ENCODE results near the gene KIRREL3. TPM values are rescaled to one million over a fixed set of nuclear protein-coding genes. Genes with fewer than 3 reads are reported as not detected.

KIRREL3 gene
- total and polyA plus RNA-seq, 5 donors = 0.74 to 1.2 (median 1.0) TPM

DNA sequence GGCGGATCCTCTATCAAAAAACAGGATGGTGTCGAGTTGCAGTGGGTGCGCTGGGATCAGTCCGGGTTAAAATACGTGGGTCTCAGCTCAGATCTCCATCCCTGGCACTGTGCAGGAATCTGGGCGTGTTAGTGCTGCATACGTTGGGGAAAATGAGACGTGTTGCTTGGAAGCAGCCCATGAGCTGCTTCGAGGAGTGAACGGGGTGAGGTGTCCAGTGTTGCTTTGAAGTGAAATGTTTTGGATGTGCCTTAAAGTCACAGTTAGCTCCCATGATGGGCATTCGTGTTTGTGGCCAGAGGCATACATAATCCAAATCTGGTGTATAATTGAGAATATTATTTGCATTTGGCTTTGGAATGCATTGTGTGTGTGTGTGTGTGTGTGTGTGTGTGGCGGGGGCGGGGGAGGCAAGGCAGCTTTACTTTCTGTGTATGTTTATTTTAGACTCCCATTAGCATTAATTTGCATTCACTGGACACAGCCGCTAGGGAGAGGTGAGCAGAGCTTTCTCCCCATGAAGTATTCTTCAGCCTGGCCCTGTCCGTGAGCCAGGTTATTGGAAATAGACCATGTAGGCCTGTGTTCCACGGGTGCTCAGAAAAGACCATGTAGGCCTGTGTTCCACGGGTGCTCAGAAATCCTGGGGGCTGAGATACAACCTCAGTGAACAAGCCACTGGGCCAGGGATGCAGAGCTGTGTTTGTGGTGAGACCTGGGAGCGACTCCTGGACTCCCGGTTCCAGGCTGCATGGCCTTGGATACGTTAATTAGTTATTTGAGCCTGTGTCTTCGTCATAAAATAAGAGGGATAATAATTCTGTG, 510.5 kb downstream of the KIRREL3 start:
- Histone ChIP-seq H3K27ac (ENCODE audit: low read length) (no peak overlapping the region), H3K27me3 (ENCODE audit: control insufficient read depth, insufficient read depth) (no peaks in the 10 kb centered on the region), H3K4me3 (ENCODE audit: low read length) (no peak overlapping the region), H3K4me1 (ENCODE audit: control insufficient read depth, insufficient read depth, low read length) (no peaks in the 10 kb centered on the region), H3K9me3 (ENCODE audit: control insufficient read depth, low read length) (no peaks in the 10 kb centered on the region)
- no peak for DNase-seq
- ATAC-seq = no peak
- intact Hi-C loops (cut with DNase I) = no loop called here
- WGBS = 77% methylated on average over 21 of the region's 21 CpGs

DNA sequence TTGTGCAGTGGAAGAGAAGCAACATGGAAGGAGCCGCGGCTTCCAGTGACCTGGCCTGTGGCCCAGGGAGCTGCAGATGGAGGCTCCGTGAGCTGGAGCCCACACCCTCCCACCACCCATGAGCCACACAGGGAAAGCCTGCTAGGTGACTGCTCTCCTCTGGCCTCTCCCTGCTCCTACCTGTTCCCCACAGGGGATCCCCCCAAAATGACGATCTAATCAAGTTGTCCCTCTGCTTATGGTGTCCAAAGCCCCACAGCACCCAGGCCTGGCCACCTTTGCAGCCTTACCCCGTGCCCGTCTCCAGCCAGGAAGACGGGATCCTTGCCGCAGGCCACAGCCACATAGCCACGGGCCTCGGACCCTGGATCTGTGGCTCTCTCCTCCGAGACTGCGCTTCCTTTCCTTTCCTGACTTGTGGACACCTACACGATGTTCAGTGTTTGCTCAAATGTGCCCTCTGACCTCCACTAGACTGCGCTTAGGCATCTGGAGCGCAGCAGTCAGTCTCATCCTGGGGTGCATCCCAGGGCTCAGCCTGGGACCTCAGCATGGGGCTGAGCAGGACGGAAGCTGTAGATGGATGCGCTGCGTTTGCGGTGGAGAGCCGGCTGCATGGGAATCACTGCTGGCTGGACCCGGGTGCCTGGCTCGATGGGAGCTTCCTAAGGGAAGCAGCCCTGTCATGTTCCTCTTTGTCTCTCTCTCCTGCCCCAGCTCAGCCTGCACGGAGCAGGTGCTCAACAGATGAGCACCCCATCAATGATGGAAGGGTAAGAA, 511.8 kb downstream of the KIRREL3 start:
- no peaks in the 10 kb centered on the region for H3K27me3 ChIP-seq (ENCODE audit: control insufficient read depth, insufficient read depth)
- ATAC-seq (no peak), DNase-seq (no peak)
- H3K4me3 ChIP-seq (ENCODE audit: low read length) = no peak overlapping the region
- 89% methylated on average over 23 of the region's 23 CpGs for WGBS
- no peak overlapping the region for H3K27ac ChIP-seq (ENCODE audit: low read length)
- no peaks in the 10 kb centered on the region for H3K4me1 ChIP-seq (ENCODE audit: control insufficient read depth, insufficient read depth, low read length)
- H3K9me3 ChIP-seq (ENCODE audit: control insufficient read depth, low read length) = no peaks in the 10 kb centered on the region
- intact Hi-C loops (cut with DNase I) = no loop called here

DNA sequence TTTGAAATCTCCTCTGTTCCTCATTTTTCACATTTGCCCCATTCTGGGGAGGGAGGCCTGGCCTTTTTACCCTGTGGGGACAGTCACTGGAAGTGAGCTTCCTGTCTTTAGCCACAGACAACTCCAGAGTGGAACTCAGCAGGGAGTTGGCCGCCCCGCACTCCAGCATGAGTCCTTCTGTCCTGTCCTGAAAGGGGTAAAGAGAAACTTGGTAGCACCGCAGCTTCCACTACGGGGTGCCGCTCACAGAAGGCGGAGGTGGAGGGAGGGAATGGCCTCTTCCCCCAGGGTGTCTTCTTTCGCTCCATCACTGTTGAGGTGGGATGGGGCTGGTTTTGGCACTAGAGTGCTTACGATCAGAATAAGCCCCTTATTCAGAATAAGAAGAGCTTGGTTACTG, 512.9 kb downstream of the KIRREL3 start:
- no peak overlapping the region for H3K27ac ChIP-seq (ENCODE audit: low read length)
- DNase-seq = no peak
- 80% methylated on average over 8 of the region's 8 CpGs for WGBS
- no peaks in the 10 kb centered on the region for H3K4me1 ChIP-seq (ENCODE audit: control insufficient read depth, insufficient read depth, low read length)
- no peaks in the 10 kb centered on the region for H3K9me3 ChIP-seq (ENCODE audit: control insufficient read depth, low read length)
- intact Hi-C loops (cut with DNase I) = no loop called here
- no peaks in the 10 kb centered on the region for H3K27me3 ChIP-seq (ENCODE audit: control insufficient read depth, insufficient read depth)
- no peak for ATAC-seq
- H3K4me3 ChIP-seq (ENCODE audit: low read length) = no peak overlapping the region

DNA sequence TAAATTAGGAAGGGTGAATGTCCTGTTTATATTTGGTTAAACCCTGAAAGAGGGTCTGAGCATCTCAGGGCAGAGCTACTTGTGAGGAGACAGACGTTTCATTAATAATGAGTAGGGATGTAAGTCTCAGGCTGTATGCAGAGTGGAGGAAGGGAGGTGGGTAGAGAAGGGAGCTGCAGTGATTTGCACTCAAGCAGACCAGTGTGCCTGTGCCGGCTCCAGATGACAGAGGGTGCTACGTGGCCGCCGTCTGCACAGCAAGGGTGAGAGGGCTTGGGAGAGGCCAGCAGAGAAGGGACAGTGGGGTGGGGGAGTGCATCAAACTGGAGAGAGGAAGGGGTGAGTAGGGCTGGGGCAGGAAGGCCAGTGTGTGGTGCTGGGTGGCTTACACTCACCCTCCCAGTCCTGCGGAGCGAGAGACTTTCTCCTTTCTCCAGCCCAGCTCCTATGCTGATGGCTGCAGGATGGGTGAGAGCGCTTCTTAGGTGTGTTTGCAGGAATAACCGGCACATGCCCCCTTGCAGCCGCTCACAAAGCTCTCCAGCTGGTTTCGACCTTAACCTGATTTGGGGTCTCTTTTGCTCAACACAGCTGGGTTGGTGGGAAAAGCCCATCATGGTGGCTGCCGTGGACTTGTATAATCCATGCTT, 514.5 kb downstream of the KIRREL3 start:
- DNase-seq (peak in 1 of 3 donors; percentile 5), ATAC-seq (no peak)
- WGBS = 78% methylated on average over 12 of the region's 12 CpGs
- no peaks in the 10 kb centered on the region for H3K9me3 ChIP-seq (ENCODE audit: control insufficient read depth, low read length)
- H3K4me3 ChIP-seq (ENCODE audit: low read length) = no peak overlapping the region
- no peaks in the 10 kb centered on the region for H3K4me1 ChIP-seq (ENCODE audit: control insufficient read depth, insufficient read depth, low read length)
- H3K27me3 ChIP-seq (ENCODE audit: control insufficient read depth, insufficient read depth) = no peaks in the 10 kb centered on the region
- intact Hi-C loops (cut with DNase I) = no loop called here
- H3K27ac ChIP-seq (ENCODE audit: low read length) = no peak overlapping the region

DNA sequence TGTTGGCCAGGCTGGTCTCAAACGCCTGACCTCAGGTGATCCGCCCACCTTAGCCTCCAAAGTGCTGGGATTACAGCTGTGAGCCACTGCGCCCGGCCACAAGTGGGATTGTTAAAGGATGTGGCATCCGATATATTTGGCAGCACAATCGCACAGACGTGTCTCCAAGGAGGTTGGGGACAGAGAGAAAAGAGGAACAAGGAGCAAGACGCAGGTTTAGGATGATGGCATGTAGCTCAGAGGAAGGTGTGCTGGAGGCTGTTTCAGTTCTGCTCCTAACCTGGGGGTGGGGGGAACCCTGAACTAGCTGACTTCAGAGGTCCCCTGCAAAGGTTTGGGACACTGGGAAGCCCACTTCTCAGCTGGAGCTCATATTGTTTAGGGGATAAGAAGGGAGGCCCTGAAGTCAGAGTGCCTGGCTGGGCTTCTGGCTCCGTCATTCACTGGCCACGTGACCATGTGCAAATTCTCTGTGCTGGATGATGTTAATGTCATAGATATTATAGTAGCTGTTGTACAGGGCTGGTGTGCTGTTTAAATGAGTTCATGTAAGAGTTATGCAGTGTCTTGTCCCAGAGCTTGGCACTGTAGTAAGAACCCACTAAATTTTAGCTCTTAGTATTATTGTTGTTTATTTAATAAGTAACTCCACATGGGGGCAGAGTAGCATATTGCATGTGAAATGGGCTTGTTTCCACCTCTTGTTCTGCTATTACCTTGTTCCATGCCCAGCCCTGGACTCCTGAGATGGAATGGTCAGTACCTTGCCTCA, 515.4 kb downstream of the KIRREL3 start:
- Histone ChIP-seq H3K27ac (ENCODE audit: low read length) (no peak overlapping the region), H3K9me3 (ENCODE audit: control insufficient read depth, low read length) (no peaks in the 10 kb centered on the region), H3K4me3 (ENCODE audit: low read length) (no peak overlapping the region), H3K27me3 (ENCODE audit: control insufficient read depth, insufficient read depth) (no peaks in the 10 kb centered on the region), H3K4me1 (ENCODE audit: control insufficient read depth, insufficient read depth, low read length) (peaks cover 2% of the 10 kb centered on the region)
- 65% methylated on average over 10 of the region's 10 CpGs for WGBS
- DNase-seq (peak in 1 of 3 donors; percentile 30), ATAC-seq (no peak)
- intact Hi-C loops (cut with DNase I) = no loop called here

DNA sequence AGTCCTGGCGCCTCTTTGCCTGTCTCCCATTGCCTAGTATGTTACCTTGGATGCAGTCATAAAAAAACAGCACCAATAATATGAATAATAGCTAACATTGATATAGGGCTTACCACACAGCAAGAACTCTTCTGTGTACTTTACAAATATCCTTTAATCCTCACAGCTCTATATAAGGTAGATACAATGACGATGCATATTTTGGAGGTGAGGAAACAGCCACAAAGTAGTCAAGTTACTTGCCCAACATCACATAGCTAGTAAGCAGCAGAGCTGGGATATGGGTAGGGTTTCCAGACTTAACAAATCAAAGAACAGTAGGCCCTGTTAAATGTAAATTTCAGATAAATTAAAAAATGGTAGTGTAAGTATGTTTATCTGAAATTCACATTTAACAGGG, 516.3 kb downstream of the KIRREL3 start:
- no peak overlapping the region for H3K4me3 ChIP-seq (ENCODE audit: low read length)
- no peak for DNase-seq
- 92% methylated on average over 2 of the region's 2 CpGs for WGBS
- no peaks in the 10 kb centered on the region for H3K27me3 ChIP-seq (ENCODE audit: control insufficient read depth, insufficient read depth)
- H3K9me3 ChIP-seq (ENCODE audit: control insufficient read depth, low read length) = no peaks in the 10 kb centered on the region
- no peak for ATAC-seq
- no peak overlapping the region for H3K27ac ChIP-seq (ENCODE audit: low read length)
- intact Hi-C loops (cut with DNase I) = loop anchor here in 3 of 4 donors (5.0 kb wide), 2 partner anchors 42 to 172 kb away; no protein-coding TSS in a partner anchor
- peaks cover 2% of the 10 kb centered on the region for H3K4me1 ChIP-seq (ENCODE audit: control insufficient read depth, insufficient read depth, low read length)

DNA sequence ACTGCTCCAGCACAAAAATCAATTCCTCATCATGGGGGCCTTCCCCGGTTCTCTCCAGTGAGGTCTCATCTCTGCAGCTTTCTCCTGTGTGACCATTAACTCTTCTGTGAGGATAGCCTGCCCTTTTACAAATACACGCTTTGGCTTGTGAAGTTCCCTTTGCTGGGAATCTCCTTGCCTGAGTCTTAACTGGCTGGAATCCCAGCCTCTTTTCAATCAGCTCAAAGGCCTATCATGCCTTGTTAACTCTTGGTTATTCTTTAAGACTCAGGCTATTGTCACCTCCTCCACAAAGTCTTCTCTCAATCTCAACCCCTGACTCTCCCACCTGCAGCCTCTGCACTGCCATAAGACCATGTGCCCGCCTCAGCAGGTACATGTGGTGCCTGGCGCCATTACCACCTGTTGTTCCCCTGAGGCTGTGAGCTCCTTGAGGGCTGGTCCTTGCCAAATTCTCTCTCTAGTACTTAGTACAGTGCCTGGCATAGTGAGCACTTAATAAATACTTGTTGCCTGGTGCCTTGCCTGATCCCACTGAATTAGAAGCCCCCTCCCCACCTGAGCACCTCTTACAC, 516.9 kb downstream of the KIRREL3 start:
- intact Hi-C loops (cut with DNase I) = loop anchor here in 3 of 4 donors (5.0 kb wide), 2 partner anchors 41 to 171 kb away; no protein-coding TSS in a partner anchor
- no peak for ATAC-seq

DNA sequence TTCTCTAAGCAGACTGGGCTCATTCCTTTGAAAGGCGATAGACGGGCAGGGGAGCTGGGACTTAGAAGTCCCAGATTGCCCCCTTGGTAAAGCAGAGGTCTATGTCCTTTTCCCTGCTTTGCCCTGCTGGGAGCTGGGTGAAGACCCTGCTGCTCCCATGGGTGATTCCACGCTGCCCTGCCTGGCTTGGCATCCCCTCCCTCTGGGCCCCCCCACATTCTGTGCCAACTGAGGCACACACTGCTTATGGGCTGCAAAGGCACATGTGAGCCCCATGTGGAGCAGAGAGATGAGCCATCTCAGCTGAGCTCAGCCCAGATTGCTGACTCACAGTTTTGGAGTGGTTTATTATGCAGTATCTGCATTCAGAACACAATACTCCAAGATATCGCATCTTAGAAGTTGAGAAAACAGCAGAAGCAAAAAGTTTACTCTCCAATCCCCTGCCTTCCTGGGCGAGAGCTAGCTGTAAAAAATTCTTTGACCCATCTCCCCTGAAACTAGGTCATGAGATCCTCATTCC, 517.9 kb downstream of the KIRREL3 start:
- no peak for ATAC-seq
- WGBS = 93% methylated on average over 5 of the region's 5 CpGs
- intact Hi-C loops (cut with DNase I) = loop anchor here in 3 of 4 donors (5.0 kb wide), 2 partner anchors 40 to 170 kb away; no protein-coding TSS in a partner anchor

More for the DNA sequence above, 516.9 kb downstream of the KIRREL3 start:
- Histone ChIP-seq H3K9me3 (ENCODE audit: control insufficient read depth, low read length) (no peaks in the 10 kb centered on the region), H3K4me1 (ENCODE audit: control insufficient read depth, insufficient read depth, low read length) (peaks cover 2% of the 10 kb centered on the region), H3K27ac (ENCODE audit: low read length) (no peak overlapping the region), H3K27me3 (ENCODE audit: control insufficient read depth, insufficient read depth) (no peaks in the 10 kb centered on the region), H3K4me3 (ENCODE audit: low read length) (no peak overlapping the region)
- 76% methylated on average over 4 of the region's 4 CpGs for WGBS
- DNase-seq = no peak

DNA sequence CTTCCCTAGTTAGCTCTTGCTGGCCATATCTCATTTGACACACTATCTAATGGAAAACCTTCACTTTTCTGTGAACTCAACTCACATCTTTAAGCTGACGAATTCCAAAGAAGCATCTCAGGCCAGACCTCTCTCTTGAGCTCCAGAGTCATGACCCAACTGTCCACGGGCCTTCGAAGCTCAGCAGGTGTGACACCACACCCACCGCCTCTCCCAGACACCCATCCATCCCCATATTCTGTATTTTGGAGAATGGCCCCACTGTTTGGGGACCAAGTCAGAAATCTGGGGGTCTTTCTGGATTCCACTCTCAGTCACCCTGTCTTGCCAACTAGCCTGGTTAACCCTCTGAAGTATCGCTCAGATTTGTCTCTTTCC, 519.3 kb downstream of the KIRREL3 start:
- no peak overlapping the region for H3K27ac ChIP-seq (ENCODE audit: low read length)
- 81% methylated on average over 5 of the region's 5 CpGs for WGBS
- no peaks in the 10 kb centered on the region for H3K27me3 ChIP-seq (ENCODE audit: control insufficient read depth, insufficient read depth)
- ATAC-seq = no peak
- no peaks in the 10 kb centered on the region for H3K9me3 ChIP-seq (ENCODE audit: control insufficient read depth, low read length)
- peaks cover 2% of the 10 kb centered on the region for H3K4me1 ChIP-seq (ENCODE audit: control insufficient read depth, insufficient read depth, low read length)
- H3K4me3 ChIP-seq (ENCODE audit: low read length) = no peak overlapping the region
- peak in 1 of 3 donors; percentile 6 for DNase-seq
- intact Hi-C loops (cut with DNase I) = loop anchor here (2.0 to 5.0 kb wide), 4 partner anchors 39 to 172 kb away; no protein-coding TSS in a partner anchor

More for the DNA sequence above, 517.9 kb downstream of the KIRREL3 start:
- Histone ChIP-seq H3K27me3 (ENCODE audit: control insufficient read depth, insufficient read depth) (no peaks in the 10 kb centered on the region), H3K27ac (ENCODE audit: low read length) (no peak overlapping the region), H3K4me3 (ENCODE audit: low read length) (no peak overlapping the region), H3K4me1 (ENCODE audit: control insufficient read depth, insufficient read depth, low read length) (peaks cover 2% of the 10 kb centered on the region), H3K9me3 (ENCODE audit: control insufficient read depth, low read length) (no peaks in the 10 kb centered on the region)
- DNase-seq = no peak

Data from right cardiac atrium (tissue), 5 donors.